SK-MEL-5 (cell line): Measurements from ENCODE around the gene HILPDA. TPM values are rescaled to one million over a fixed set of nuclear protein-coding genes. Genes with fewer than 3 reads are reported as not detected.

Source experiments
- DNase-seq: peaks from one replicate; pipeline ENCODE4 v3.0.0-alpha.2; 2016; ENCODE audit warnings: low read depth, low spot score
- in situ Hi-C: cut with HindIII; loops from 2 replicates; pipeline ENCODE4 v1.10.0; 2016; ENCODE audit warnings: low sequenced_read_pairs, high pct_unique_total_duplicates, low pct_unique_long_range_greater_than_20kb
- total RNA-seq: library from RNA; depleted of rRNA; stranded (reverse); fragments of >200 nt; shearing (Covaris generic); gene quantifications from 2 replicates; pipeline ENCODE4 v1.2.3, GENCODE V29; 2014

Gene HILPDA
- total RNA-seq, 1 experiment from 2014 or later = 15.6 TPM

GRCh38 chr7:128425850-128426249 is 29.8 kb upstream of the HILPDA start:
- DNase-seq = peak; percentile 85
- in situ Hi-C loops = no loop called here

DNA sequence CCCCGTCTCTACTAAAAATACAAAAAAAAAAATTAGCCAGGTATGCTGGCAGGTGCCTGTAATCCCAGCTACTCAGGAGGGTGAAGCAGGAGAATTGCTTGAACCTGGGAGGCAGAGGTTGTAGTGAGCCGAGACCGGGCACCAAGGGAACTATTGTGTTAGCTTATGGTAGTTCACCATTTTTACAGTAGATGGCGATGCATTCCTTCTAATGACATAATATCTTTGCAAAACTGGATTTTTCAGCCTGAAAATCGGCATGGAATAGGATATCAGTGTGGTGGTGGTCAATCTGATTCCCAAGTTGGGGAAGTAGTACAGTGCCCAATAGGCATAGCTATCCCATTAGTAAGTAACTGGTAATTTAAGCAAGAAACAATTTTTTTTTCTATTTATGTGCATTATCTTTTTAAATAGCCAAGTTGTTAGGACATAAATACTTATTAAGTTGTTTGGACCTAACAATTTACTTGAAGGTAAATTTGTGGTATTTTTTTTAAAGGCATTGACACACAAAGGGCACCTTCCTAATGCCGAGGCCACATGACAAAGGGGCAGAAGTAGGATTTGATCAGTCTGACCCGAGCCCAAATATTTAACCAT is 28.3 kb upstream of the HILPDA start:
- peak; percentile 84 for DNase-seq
- in situ Hi-C loops = no loop called here

DNA sequence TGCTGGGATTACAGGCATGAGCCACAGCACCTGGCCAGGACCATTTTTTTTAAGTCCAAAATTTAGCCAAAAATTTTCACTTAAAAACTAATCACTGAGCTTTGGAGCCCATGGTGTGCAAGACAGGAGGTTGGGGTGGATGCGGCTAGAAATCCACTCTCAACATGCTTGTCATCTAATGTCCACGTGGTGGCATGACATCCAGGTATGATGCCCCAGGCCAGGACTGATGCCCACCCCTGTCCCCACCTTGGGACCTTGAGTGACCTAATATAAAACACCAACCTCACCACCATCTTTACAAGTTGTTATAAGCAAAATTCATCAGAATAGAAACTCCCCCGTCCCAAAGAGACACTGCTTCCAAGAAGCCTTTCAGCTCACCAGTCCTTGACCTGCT is 25.5 kb upstream of the HILPDA start:
- in situ Hi-C loops = no loop called here

GRCh38 chr7:128431221-128431620 is 24.5 kb upstream of the HILPDA start:
- DNase-seq = no peak
- in situ Hi-C loops = no loop called here

More for the DNA sequence above, 25.5 kb upstream of the HILPDA start:
- no peak for DNase-seq

GRCh38 chr7:128431754-128432153 is 23.9 kb upstream of the HILPDA start:
- in situ Hi-C loops = no loop called here
- DNase-seq = no peak

DNA sequence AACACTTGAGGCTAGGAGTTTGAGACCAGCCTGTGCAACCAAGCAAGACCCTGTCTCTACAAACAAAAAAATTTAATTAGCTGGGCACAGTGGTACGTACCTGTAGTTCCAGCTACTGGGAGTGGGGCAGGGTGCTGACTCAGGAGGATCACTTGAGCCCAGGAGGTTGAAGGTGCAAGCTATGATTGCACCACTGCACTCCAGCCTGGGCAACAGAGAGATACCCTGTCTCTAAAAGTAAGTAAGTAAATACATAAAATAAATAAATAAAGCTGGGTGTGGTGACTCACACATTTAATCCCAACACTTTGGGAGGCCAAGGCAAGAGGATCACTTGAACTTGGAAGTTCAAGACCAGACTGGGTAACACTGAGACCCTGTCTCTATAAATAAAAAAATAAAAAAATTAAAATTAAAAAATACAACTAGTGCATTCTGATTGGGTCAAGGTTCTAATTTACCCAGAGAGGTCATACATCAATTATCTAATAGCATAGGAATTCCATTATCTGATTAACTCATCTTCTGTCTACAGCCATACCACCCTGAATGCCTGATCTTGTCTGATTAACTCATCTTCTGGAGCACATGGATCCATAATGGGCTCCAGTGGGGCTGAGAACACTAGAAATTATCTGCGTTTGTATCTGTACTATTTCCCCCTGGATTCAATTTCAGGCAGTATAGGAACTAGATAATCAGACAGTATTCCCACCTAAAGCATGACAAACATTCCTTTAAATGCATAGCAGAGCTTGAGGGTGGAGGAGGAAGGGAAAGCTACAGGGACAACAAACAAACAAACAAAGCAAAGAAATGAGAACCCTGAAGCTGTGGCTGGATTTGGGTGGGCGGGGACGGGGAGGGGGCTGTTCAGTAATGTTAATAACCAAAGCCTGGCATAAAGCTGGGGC is 21.0 kb upstream of the HILPDA start:
- no peak for DNase-seq
- in situ Hi-C loops = no loop called here

DNA sequence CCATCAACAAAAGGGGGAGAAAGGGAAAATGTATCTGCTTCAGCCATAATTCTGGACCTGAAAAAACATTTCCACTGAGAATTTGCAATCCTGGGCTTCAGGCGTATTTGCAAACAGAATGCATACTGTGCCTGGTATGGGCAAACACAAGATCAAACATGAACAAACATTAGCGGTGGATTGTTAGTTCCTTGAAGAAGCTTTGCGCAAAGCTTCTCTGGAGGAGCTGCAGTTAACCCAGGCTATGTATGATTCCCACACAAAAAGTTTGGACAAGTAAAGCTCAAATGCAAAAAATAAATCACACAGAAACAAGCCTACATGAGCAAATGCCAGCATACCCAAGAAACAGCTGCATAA is 20.4 kb upstream of the HILPDA start:
- no peak for DNase-seq
- in situ Hi-C loops = no loop called here

GRCh38 chr7:128437426-128438332 is 18.0 kb upstream of the HILPDA start:
- no peak for DNase-seq
- in situ Hi-C loops = no loop called here

GRCh38 chr7:128442356-128442755 is 13.3 kb upstream of the HILPDA start:
- no peak for DNase-seq
- in situ Hi-C loops = no loop called here

DNA sequence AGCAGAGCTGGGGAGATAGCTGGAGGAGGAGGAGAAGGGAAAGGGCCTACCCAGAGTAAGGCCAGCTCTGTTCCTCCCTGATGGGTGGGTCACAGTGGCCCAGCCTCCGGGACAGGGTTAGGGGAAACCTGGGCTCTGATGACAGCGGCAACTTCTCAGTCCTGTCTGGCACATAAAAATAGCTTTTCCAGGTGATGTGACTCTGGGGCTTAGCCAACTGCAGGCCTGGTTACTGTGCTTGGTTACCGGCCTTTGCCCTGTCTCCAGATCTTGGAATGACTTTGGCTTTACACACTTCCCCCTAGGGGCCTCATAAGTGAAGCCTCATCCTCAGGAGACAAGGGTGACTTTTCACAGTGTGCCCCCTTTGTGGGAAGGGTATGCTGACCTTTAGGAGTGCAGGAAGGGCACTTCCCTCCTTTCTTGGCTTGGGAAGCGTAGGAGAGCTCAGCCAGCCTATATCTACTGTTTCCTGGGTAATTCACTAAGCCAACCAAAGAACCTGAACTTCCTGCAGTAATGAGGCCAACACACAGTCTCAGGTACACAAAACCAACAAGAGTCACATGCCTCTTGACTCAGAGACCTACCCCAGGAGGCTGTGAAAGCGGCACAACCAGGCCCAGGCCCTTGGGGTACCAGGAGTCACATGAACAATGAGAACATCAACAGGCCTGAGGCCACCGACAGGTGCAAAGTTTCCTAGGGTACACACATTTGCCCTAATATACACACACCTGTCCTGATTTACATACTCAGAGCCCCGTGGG is 11.7 kb upstream of the HILPDA start:
- DNase-seq = no peak
- in situ Hi-C loops = no loop called here

GRCh38 chr7:128446306-128446705 is 9.4 kb upstream of the HILPDA start:
- no peak for DNase-seq
- in situ Hi-C loops = no loop called here

- in situ Hi-C loops = no loop called here
- no peak for DNase-seq
These were observed 7.6 kb upstream of the HILPDA start for GRCh38 chr7:128447941-128448564.

- no peak for DNase-seq
- in situ Hi-C loops = no loop called here
These were observed 6.9 kb upstream of the HILPDA start for GRCh38 chr7:128448751-128449302.

DNA sequence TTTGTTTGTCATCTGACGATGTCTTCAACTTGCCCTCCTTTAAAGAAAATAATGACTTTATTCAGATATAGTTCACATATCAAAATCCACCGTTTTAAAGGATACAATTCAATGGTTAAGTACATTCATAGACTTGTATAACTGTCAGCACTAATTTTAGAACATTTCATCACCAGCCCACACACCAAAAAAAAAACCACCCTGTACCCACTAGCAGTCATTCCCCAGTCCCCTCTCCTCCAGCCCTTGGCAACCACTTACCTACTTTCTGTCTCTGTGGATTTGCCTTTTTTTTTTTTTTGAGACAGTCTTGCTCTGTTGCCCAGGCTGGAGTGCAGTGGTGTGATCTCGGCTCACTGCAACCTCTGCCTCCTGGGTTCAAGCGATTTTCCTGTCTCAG is 5.3 kb upstream of the HILPDA start:
- in situ Hi-C loops = no loop called here

DNA sequence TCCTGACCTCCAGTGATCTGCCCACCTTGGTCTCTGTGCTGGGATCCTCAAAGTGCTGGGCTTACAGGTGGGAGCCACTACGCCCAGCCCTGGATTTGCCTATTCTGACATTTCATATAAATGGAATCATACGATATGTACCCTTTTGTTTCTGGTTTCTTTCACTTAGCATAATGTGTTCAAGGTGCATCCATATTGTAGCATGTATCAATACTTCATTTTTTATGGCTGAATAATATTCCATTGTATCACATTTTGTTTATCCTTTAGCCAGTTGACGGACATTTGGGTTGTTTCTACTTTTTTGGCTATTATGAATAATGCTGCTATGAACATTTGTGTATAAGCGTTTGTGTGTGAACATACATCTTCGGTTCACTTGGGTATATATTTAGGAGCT is 4.8 kb upstream of the HILPDA start:
- in situ Hi-C loops = no loop called here
- DNase-seq = no peak

More for the DNA sequence above, 5.3 kb upstream of the HILPDA start:
- peak; percentile 52 for DNase-seq

GRCh38 chr7:128452552-128452951 is 3.1 kb upstream of the HILPDA start:
- DNase-seq = no peak
- in situ Hi-C loops = no loop called here
